IMR-90 (cell line): ENCODE measurements around the gene PCDH1. TPM values are rescaled to one million over a fixed set of nuclear protein-coding genes. Genes with fewer than 3 reads are reported as not detected.

Source experiments
- ATAC-seq: fragments of 200-7000 bp; cut with Tn5 transposase; 2 replicates; pipeline ENCODE4 v1.9.1; 2020; ENCODE audit warnings: low read depth, mild to moderate bottlenecking, moderate library complexity
- BruUV-seq: library from RNA; stranded (reverse); fragments of 400-500 nt; replicated peaks from 2 replicates; lab custom pipeline; 2021; lab: Mats Ljungman, UMichigan
- CTCF ChIA-PET: fragments of 300-600 bp; formaldehyde crosslinking; extraction: SDS; loops from one replicate; lab custom pipeline; 2021; ENCODE audit warnings: antibody characterized with exemption; lab: Yijun Ruan, JAX
- POLR2A ChIA-PET: fragments of 300-600 bp; sonication (Branson Sonifier 250); formaldehyde crosslinking; loops from one replicate; lab custom pipeline; 2022; ENCODE audit warnings: antibody characterized with exemption; ENCODE audit not compliant: unreplicated experiment; lab: Charles Lee
- DNase-seq: peaks from one replicate; pipeline ENCODE4 v3.0.0; 2013
- H2AFZ ChIP-seq: replicated peaks from 2 replicates; pipeline ENCODE3; 2013; ENCODE audit warnings: low read length, mild to moderate bottlenecking; ENCODE audit not compliant: poor library complexity
- H2AK5ac ChIP-seq: 2 replicates; pipeline ENCODE4 v1.6.1; 2013; ENCODE audit warnings: low read depth, low read length, inconsistent platforms
- H2AK9ac ChIP-seq: replicated peaks from 2 replicates; pipeline ENCODE3; 2013; ENCODE audit warnings: mild to moderate bottlenecking, low read depth, low read length, moderate library complexity; ENCODE audit not compliant: poor library complexity
- H2BK120ac ChIP-seq: 2 replicates; pipeline ENCODE4 v1.6.1; 2013; ENCODE audit warnings: low read depth, low read length, inconsistent platforms
- H2BK15ac ChIP-seq: 3 replicates; pipeline ENCODE4 v1.6.1; 2013; ENCODE audit warnings: low read depth, low read length, inconsistent platforms
- H2BK20ac ChIP-seq: 2 replicates; pipeline ENCODE4 v1.6.1; 2013; ENCODE audit warnings: low read depth, mild to moderate bottlenecking, inconsistent platforms, low read length, moderate library complexity
- H2BK5ac ChIP-seq: 2 replicates; pipeline ENCODE4 v1.6.1; 2013; ENCODE audit warnings: mild to moderate bottlenecking, low read depth, low read length, inconsistent platforms; ENCODE audit not compliant: poor library complexity, severe bottlenecking
- H3K14ac ChIP-seq: replicated peaks from 2 replicates; pipeline ENCODE4 v1.6.1; 2013; ENCODE audit warnings: low read depth, low read length, inconsistent platforms
- H3K18ac ChIP-seq: 2 replicates; pipeline ENCODE4 v1.6.1; 2013; ENCODE audit warnings: low read depth, low read length, control low read depth
- H3K23ac ChIP-seq: 2 replicates; pipeline ENCODE4 v1.6.1; 2013; ENCODE audit warnings: low read depth, low read length, inconsistent platforms
- H3K27ac ChIP-seq: 2 replicates; pipeline ENCODE4 v1.5.1; 2013; ENCODE audit warnings: mild to moderate bottlenecking, control low read depth, low read length; ENCODE audit not compliant: insufficient read depth
- H3K27me3 ChIP-seq: 2 replicates; pipeline ENCODE4 v1.6.1; 2013; ENCODE audit warnings: low read length; ENCODE audit not compliant: control insufficient read depth, insufficient read depth
- H3K36me3 ChIP-seq: 2 replicates; pipeline ENCODE4 v1.6.1; 2013; ENCODE audit warnings: low read length, mixed read lengths; ENCODE audit not compliant: control insufficient read depth, insufficient read depth
- H3K4ac ChIP-seq: 2 replicates; pipeline ENCODE4 v1.6.1; 2013; ENCODE audit warnings: low read depth, low read length, inconsistent platforms
- H3K4me1 ChIP-seq: 2 replicates; pipeline ENCODE4 v1.6.1; 2013; ENCODE audit warnings: low read length, mixed read lengths; ENCODE audit not compliant: control insufficient read depth, insufficient read depth
- H3K4me2 ChIP-seq: 2 replicates; pipeline ENCODE4 v1.6.1; 2013; ENCODE audit warnings: low read depth, mild to moderate bottlenecking, control low read depth, low read length, moderate library complexity
- H3K4me3 ChIP-seq: 2 replicates; pipeline ENCODE4 v1.5.1; 2013; ENCODE audit warnings: low read depth, mild to moderate bottlenecking, control low read depth, low read length, moderate library complexity; ENCODE audit not compliant: insufficient read depth
- H3K56ac ChIP-seq: 2 replicates; pipeline ENCODE4 v1.6.1; 2013; ENCODE audit warnings: low read length, inconsistent platforms; ENCODE audit not compliant: insufficient read depth; ENCODE audit errors: extremely low read depth
- H3K79me1 ChIP-seq, 2 experiments: 2 replicates each; pipeline ENCODE4 v1.6.1; 2013; ENCODE audit warnings: low read length in 2 of 2, inconsistent platforms in 1 of 2, low read depth in 1 of 2
- H3K9ac ChIP-seq: 2 replicates; pipeline ENCODE4 v1.6.1; 2013; ENCODE audit warnings: low read depth, low read length, control low read depth
- H3K9me1 ChIP-seq: 2 replicates; pipeline ENCODE4 v1.6.1; 2013; ENCODE audit warnings: low read length, inconsistent platforms; ENCODE audit not compliant: insufficient read depth
- H3K9me3 ChIP-seq: 2 replicates; pipeline ENCODE4 v1.6.1; 2013; ENCODE audit warnings: low read length; ENCODE audit not compliant: control insufficient read depth, insufficient read depth
- H4K20me1 ChIP-seq: 2 replicates; pipeline ENCODE4 v1.6.1; 2013; ENCODE audit warnings: low read length, inconsistent platforms; ENCODE audit not compliant: insufficient read depth
- H4K5ac ChIP-seq: 2 replicates; pipeline ENCODE4 v1.6.1; 2013; ENCODE audit warnings: mild to moderate bottlenecking, low read depth, low read length, control low read depth
- H4K8ac ChIP-seq, 2 experiments: 2 replicates each; pipeline ENCODE4 v1.6.1; 2013; ENCODE audit warnings: low read depth in 2 of 2, low read length in 2 of 2, control low read depth in 1 of 2, inconsistent platforms in 1 of 2
- H4K91ac ChIP-seq: 2 replicates; pipeline ENCODE4 v1.6.1; 2013; ENCODE audit warnings: low read depth, low read length, inconsistent platforms; ENCODE audit not compliant: insufficient read depth
- FOS ChIP-seq: fragments of 150-350 bp; IDR thresholded peaks from 2 replicates; pipeline ENCODE4 v1.6.1; 2016; ENCODE audit warnings: low read depth, low read length
- MAFK ChIP-seq: IDR thresholded peaks from 2 replicates; pipeline ENCODE4 v1.6.1; 2012; ENCODE audit warnings: low read depth, low read length, improper control_type of control experiment
- MXI1 ChIP-seq: IDR thresholded peaks from 2 replicates; pipeline ENCODE4 v1.6.1; 2012; ENCODE audit warnings: low read depth, mild to moderate bottlenecking, low read length, moderate library complexity, borderline replicate concordance
- POLR2A ChIP-seq: IDR thresholded peaks from 2 replicates; pipeline ENCODE4 v1.6.1; 2012; ENCODE audit warnings: mild to moderate bottlenecking, low read depth, low read length
- RCOR1 ChIP-seq: IDR thresholded peaks from 2 replicates; pipeline ENCODE4 v1.6.1; 2012; ENCODE audit warnings: mild to moderate bottlenecking, low read length, improper control_type of control experiment; ENCODE audit not compliant: insufficient replicate concordance
- WGBS, 2 experiments: methylation state at CpG; one replicate each; pipeline versions ENCODE4 v1.1.5 to v1.1.7; 2013; ENCODE audit warnings: missing lambda C conversion rate in 2 of 2; ENCODE audit not compliant: insufficient read length in 1 of 2; ENCODE audit errors: extremely low coverage in 2 of 2; 5-methylcytosine and 5-hydroxymethylcytosine counted together
- dilution Hi-C: fragments of 300-500 bp; cut with HindIII; formaldehyde crosslinking; loops from one replicate; pipeline ENCODE4 v1.14.3; 2018; ENCODE audit warnings: low sequenced_read_pairs; ENCODE audit not compliant: unreplicated experiment
- in situ Hi-C: fragments of 300-500 bp; cut with MboI; formaldehyde crosslinking; loops from 3 replicates; pipeline ENCODE4 v1.14.3; 2019; ENCODE audit warnings: low sequenced_read_pairs, inconsistent platforms, mixed read lengths
- intact Hi-C: fragments of 100-400 bp; cut with micrococcal nuclease; formaldehyde crosslinking; loops from 2 replicates; pipeline ENCODE4 v1.10.0; 2022
- polyA plus RNA-seq, 3 experiments: library from polyadenylated mRNA; depleted of rRNA; stranded (reverse); fragments of >200 nt; gene quantifications; 2 replicates each; pipeline ENCODE4 v1.2.3, GENCODE V29; 2012; ENCODE audit warnings: low replicate concordance in 1 of 3
- total RNA-seq: library from RNA; depleted of rRNA; stranded (reverse); fragments of >200 nt; gene quantifications from 2 replicates; pipeline ENCODE4 v1.2.3, GENCODE V29; 2012

Gene PCDH1
- total and polyA plus RNA-seq, 2 of the 4 experiments (the other 2 are of a cell fraction) = 0.74 to 0.90 TPM

- Histone ChIP-seq H3K9ac (no peak overlapping the region), H2AK5ac (no peak overlapping the region), H3K4ac (no peak overlapping the region), H3K36me3 (no peaks in the 10 kb centered on the region), H2BK5ac (no peak overlapping the region), H3K4me1 (no peaks in the 10 kb centered on the region), H3K18ac (no peak overlapping the region), H2AK9ac (no peak overlapping the region), H4K5ac (no peak overlapping the region), H3K27ac (no peak overlapping the region), H2AFZ (no peak overlapping the region), H2BK20ac (no peak overlapping the region), H3K9me3 (no peaks in the 10 kb centered on the region), H3K56ac (no peak overlapping the region), H4K20me1 (no peaks in the 10 kb centered on the region), H2BK120ac (no peak overlapping the region), H4K8ac (no peak overlapping the region), H3K23ac (no peak overlapping the region), H3K9me1 (no peaks in the 10 kb centered on the region), H3K4me3 (no peak overlapping the region), H3K14ac (no peak overlapping the region), H3K27me3 (peaks cover 25% of the 10 kb centered on the region), H2BK15ac (no peak overlapping the region), H3K79me1 (no peaks in the 10 kb centered on the region), H4K91ac (no peak overlapping the region), H3K4me2 (no peak overlapping the region)
- ChIA-PET POLR2A (no interaction called here), CTCF (no interaction called here)
- TF ChIP-seq MAFK (no peak), FOS (no peak), MXI1 (no peak), RCOR1 (no peak), POLR2A (no peak)
- in situ Hi-C loops = no loop called here
- DNase-seq = no peak
- BruUV-seq = no TSS peak
- 67% methylated on average over 3 of the region's 5 CpGs; no CpG with 5 or more reads in 1 of the 2 experiments for WGBS, 2 experiments
- ATAC-seq = no peak
- dilution Hi-C loops = no loop called here
- intact Hi-C loops = no loop called here
Observed at GRCh38 chr5:141904551-141904950, 26.3 kb upstream of the PCDH1 start.
